B cell (primary cell): ENCODE data around the gene EZH2. TPM values are rescaled to one million over a fixed set of nuclear protein-coding genes. Genes with fewer than 3 reads are reported as not detected.

Experiments used
- ATAC-seq: fragments of 200-7000 bp; cut with Tn5 transposase; one replicate; pipeline ENCODE4 v1.10.0; 2021; ENCODE audit warnings: low read depth, mild to moderate bottlenecking, moderate number of reproducible peaks, moderate library complexity
- CTCF ChIA-PET: fragments of 350-600 bp; sonication (Branson Sonifier 250); formaldehyde crosslinking; loops from one replicate; lab custom pipeline; 2021; ENCODE audit warnings: antibody characterized with exemption, inconsistent platforms; lab: Charles Lee
- POLR2A ChIA-PET: fragments of 350-600 bp; sonication (Branson Sonifier 250); formaldehyde crosslinking; loops from one replicate; lab custom pipeline; 2021; ENCODE audit warnings: antibody characterized with exemption; lab: Charles Lee
- DNase-seq: peaks from one replicate; pipeline ENCODE4 v3.0.0; 2013
- H2AFZ ChIP-seq: 2 replicates; pipeline ENCODE4 v1.6.1; 2012; ENCODE audit warnings: mild to moderate bottlenecking, low read depth, low read length; ENCODE audit not compliant: insufficient read depth, poor library complexity, severe bottlenecking
- H3K27ac ChIP-seq, 2 donors: 1 replicate in 1 of 2; 2 replicates in 1 of 2; pipeline ENCODE4 v1.5.1; 2012 to 2013; ENCODE audit warnings: low read length in 2 of 2, mild to moderate bottlenecking in 2 of 2, moderate library complexity in 1 of 2
- H3K27me3 ChIP-seq, 4 experiments: fragments of 200-600 bp in 1 of 4; sonication (generic) in 1 of 4; replicated peaks in 1 of 4; 1 replicate in 2 of 4; 2 replicates in 2 of 4; pipeline versions ENCODE4 v1.6.1 to v1.7.0; 2013 to 2016; ENCODE audit warnings: low read length in 3 of 4, mild to moderate bottlenecking in 2 of 4, mixed read lengths in 1 of 4, moderate library complexity in 1 of 4; ENCODE audit not compliant: insufficient read depth in 4 of 4, control insufficient read depth in 3 of 4; ENCODE audit errors: control extremely low read depth in 1 of 4
- H3K36me3 ChIP-seq, 2 experiments: replicated peaks in 1 of 2; 1 replicate in 1 of 2; 2 replicates in 1 of 2; pipeline versions ENCODE4 v1.6.1 to v1.7.1; 2013; ENCODE audit warnings: low read length in 1 of 2; ENCODE audit not compliant: insufficient read depth in 2 of 2, control insufficient read depth in 1 of 2; ENCODE audit errors: control extremely low read depth in 1 of 2, extremely low read depth in 1 of 2
- H3K4me1 ChIP-seq, 2 donors: fragments of 200-600 bp in 1 of 2; sonication (generic) in 1 of 2; 1 replicate in 1 of 2; 2 replicates in 1 of 2; pipeline versions ENCODE4 v1.5.1 to v1.6.1; 2013 to 2017; ENCODE audit warnings: low read length in 2 of 2; ENCODE audit not compliant: control insufficient read depth in 2 of 2, insufficient read depth in 2 of 2
- H3K4me2 ChIP-seq: replicated peaks from 2 replicates; pipeline ENCODE3; 2012; ENCODE audit warnings: mild to moderate bottlenecking, low read depth, low read length; ENCODE audit not compliant: poor library complexity, severe bottlenecking
- H3K4me3 ChIP-seq, 5 experiments: fragments of 200-600 bp in 1 of 5; sonication (generic) in 1 of 5; 1 replicate in 3 of 5; 2 replicates in 2 of 5; pipeline versions ENCODE4 v1.5.1 to v1.7.0; 2011 to 2016; ENCODE audit warnings: low read length in 4 of 5, mild to moderate bottlenecking in 4 of 5, low read depth in 2 of 5, control low read depth in 1 of 5, moderate library complexity in 1 of 5; ENCODE audit not compliant: insufficient read depth in 1 of 5; ENCODE audit errors: control extremely low read depth in 1 of 5, extremely low read depth in 1 of 5
- H3K79me2 ChIP-seq: fragments of 200-600 bp; sonication (generic); one replicate; pipeline ENCODE4 v1.6.0; 2016; ENCODE audit warnings: low read length; ENCODE audit not compliant: control insufficient read depth, insufficient read depth
- H3K9ac ChIP-seq: fragments of 200-600 bp; sonication (generic); 2 replicates; pipeline ENCODE4 v1.6.1; 2017; ENCODE audit warnings: mild to moderate bottlenecking, low read length, moderate library complexity
- H3K9me3 ChIP-seq, 3 donors: one replicate each; pipeline versions ENCODE4 v1.6.1 to v1.7.1; 2013; ENCODE audit warnings: low read length in 2 of 3; ENCODE audit not compliant: control insufficient read depth in 2 of 3, insufficient read depth in 1 of 3; ENCODE audit errors: control extremely low read depth in 1 of 3
- H4K20me1 ChIP-seq: 2 replicates; pipeline ENCODE4 v1.6.0; 2012; ENCODE audit warnings: mild to moderate bottlenecking, low read length; ENCODE audit not compliant: insufficient read depth, control insufficient read depth, poor library complexity, severe bottlenecking
- H3K27ac Mint-ChIP-seq: one replicate; pipeline ENCODE4 v1.8.0; 2021; ENCODE audit warnings: mixed read lengths
- H3K27me3 Mint-ChIP-seq: one replicate; pipeline ENCODE4 v1.8.0; 2021; ENCODE audit warnings: mixed read lengths
- H3K4me1 Mint-ChIP-seq: one replicate; pipeline ENCODE4 v1.8.0; 2021; ENCODE audit warnings: mixed read lengths
- H3K4me3 Mint-ChIP-seq: one replicate; pipeline ENCODE4 v1.8.0; 2021; ENCODE audit warnings: mixed read lengths
- H3K9me3 Mint-ChIP-seq: one replicate; pipeline ENCODE4 v1.8.0; 2022; ENCODE audit warnings: mixed read lengths; ENCODE audit not compliant: insufficient read depth
- EZH2 ChIP-seq: IDR thresholded peaks from 2 replicates; pipeline ENCODE4 v1.6.1; 2012; ENCODE audit warnings: borderline replicate concordance, low read depth, mild to moderate bottlenecking, moderate library complexity, low read length; ENCODE audit not compliant: insufficient read depth, poor library complexity, severe bottlenecking
- WGBS: methylation state at CpG from one replicate; pipeline ENCODE4 v1.1.5; 2013; ENCODE audit warnings: missing lambda C conversion rate; ENCODE audit not compliant: insufficient coverage; 5-methylcytosine and 5-hydroxymethylcytosine counted together
- intact Hi-C: fragments of 100-400 bp; cut with micrococcal nuclease; formaldehyde crosslinking; loops from one replicate; pipeline ENCODE4 v1.10.0; 2022
- polyA plus RNA-seq: library from polyadenylated mRNA; depleted of rRNA; stranded (reverse); fragments of >200 nt; gene quantifications from 2 replicates; pipeline ENCODE4 v1.2.3, GENCODE V29; 2012
- total RNA-seq, 2 donors: library from RNA; stranded (reverse); fragments of 120-200 nt in 1 of 2; gene quantifications; 1 replicate in 1 of 2; 2 replicates in 1 of 2; pipeline versions ENCODE4 v1.2.3 to v1.2.4, GENCODE V29; 2013 to 2022
- TF ChIP-seq, protein P1 (sequence below): fragments of 200-600 bp; IDR thresholded peaks from one replicate; pipeline ENCODE4 v1.8.0; 2022; ENCODE audit warnings: antibody characterized with exemption, mild to moderate bottlenecking

EZH2 gene
- total and polyA plus RNA-seq, 2 donors (not counting 1 experiment from before 2014, with no cell fraction given) = 5.1 to 10.3 TPM

- H3K27ac Mint-ChIP-seq = no peak overlapping the region
- no peak overlapping the region for H2AFZ ChIP-seq
- peaks cover 9 to 11% of the 10 kb centered on the region in 2 donors for H3K4me1 ChIP-seq
- H3K36me3 ChIP-seq = no peaks in the 10 kb centered on the region
- no peak overlapping the region for H3K9ac ChIP-seq
- peaks cover 9% of the 10 kb centered on the region for H3K4me1 Mint-ChIP-seq
- no peak overlapping the region for H3K4me3 Mint-ChIP-seq
- H3K9me3 ChIP-seq = no peaks in the 10 kb centered on the region
- DNase-seq (no peak), ATAC-seq (no peak)
- peaks cover 80% of the 10 kb centered on the region for H3K79me2 ChIP-seq
- no peak overlapping the region for H3K27ac ChIP-seq
- intact Hi-C loops = no loop called here
- no peak overlapping the region for H3K4me2 ChIP-seq
- POLR2A ChIA-PET = no interaction called here
- TF ChIP-seq, protein P1, sequence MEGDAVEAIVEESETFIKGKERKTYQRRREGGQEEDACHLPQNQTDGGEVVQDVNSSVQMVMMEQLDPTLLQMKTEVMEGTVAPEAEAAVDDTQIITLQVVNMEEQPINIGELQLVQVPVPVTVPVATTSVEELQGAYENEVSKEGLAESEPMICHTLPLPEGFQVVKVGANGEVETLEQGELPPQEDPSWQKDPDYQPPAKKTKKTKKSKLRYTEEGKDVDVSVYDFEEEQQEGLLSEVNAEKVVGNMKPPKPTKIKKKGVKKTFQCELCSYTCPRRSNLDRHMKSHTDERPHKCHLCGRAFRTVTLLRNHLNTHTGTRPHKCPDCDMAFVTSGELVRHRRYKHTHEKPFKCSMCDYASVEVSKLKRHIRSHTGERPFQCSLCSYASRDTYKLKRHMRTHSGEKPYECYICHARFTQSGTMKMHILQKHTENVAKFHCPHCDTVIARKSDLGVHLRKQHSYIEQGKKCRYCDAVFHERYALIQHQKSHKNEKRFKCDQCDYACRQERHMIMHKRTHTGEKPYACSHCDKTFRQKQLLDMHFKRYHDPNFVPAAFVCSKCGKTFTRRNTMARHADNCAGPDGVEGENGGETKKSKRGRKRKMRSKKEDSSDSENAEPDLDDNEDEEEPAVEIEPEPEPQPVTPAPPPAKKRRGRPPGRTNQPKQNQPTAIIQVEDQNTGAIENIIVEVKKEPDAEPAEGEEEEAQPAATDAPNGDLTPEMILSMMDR = no peak
- TF ChIP-seq EZH2 = no peak
- CTCF ChIA-PET = no interaction called here
- H3K27me3 ChIP-seq = no peaks in the 10 kb centered on the region
- H3K9me3 Mint-ChIP-seq = no peaks in the 10 kb centered on the region
- WGBS = no CpG with 5 or more reads among the region's 2 CpGs
- H3K4me3 ChIP-seq = no peak overlapping the region
- no peaks in the 10 kb centered on the region for H3K27me3 Mint-ChIP-seq
- peaks cover 6% of the 10 kb centered on the region for H4K20me1 ChIP-seq
Measured at GRCh38 chr7:148878317-148878716, 5.8 kb downstream of the EZH2 start.

- peaks cover under 1% of the 10 kb centered on the region for H4K20me1 ChIP-seq
- no peak for ATAC-seq
Measured at GRCh38 chr7:148877517-148877916, 6.6 kb downstream of the EZH2 start.

More at GRCh38 chr7:148877517-148877916, 6.6 kb downstream of the EZH2 start:
- no peaks in the 10 kb centered on the region for H3K27me3 ChIP-seq
- TF ChIP-seq, protein P1 = no peak
- no peak for TF ChIP-seq EZH2
- CTCF ChIA-PET = interaction anchor here (1.1 kb wide), 1 partner anchor 85 kb away, joined by 3 read pairs; no protein-coding TSS in a partner anchor
- DNase-seq = no peak
- POLR2A ChIA-PET = no interaction called here
- Mint-ChIP-seq H3K27ac (no peak overlapping the region), H3K4me1 (peaks cover 5% of the 10 kb centered on the region), H3K27me3 (no peaks in the 10 kb centered on the region), H3K9me3 (no peaks in the 10 kb centered on the region), H3K4me3 (no peak overlapping the region)
- H3K27ac ChIP-seq = no peak overlapping the region
- WGBS = no CpG with 5 or more reads among the region's 1 CpG
- H3K4me1 ChIP-seq = peaks cover 4 to 8% of the 10 kb centered on the region in 2 donors
- intact Hi-C loops = no loop called here
- H2AFZ ChIP-seq = no peak overlapping the region
- no peak overlapping the region for H3K9ac ChIP-seq
- H3K36me3 ChIP-seq = no peaks in the 10 kb centered on the region
- H3K4me2 ChIP-seq = no peak overlapping the region
- H3K4me3 ChIP-seq = no peak overlapping the region
- H3K79me2 ChIP-seq = peaks cover 88% of the 10 kb centered on the region
- H3K9me3 ChIP-seq = no peaks in the 10 kb centered on the region
